T1000 (cell line): ENCODE results near the gene ANAPC5.

Experiments used
- DNase-seq: peaks from one replicate; lab custom pipeline; 2025; ENCODE audit warnings: mixed read lengths; lab: John Stamatoyannopoulos, UW

The ANAPC5 gene

DNA sequence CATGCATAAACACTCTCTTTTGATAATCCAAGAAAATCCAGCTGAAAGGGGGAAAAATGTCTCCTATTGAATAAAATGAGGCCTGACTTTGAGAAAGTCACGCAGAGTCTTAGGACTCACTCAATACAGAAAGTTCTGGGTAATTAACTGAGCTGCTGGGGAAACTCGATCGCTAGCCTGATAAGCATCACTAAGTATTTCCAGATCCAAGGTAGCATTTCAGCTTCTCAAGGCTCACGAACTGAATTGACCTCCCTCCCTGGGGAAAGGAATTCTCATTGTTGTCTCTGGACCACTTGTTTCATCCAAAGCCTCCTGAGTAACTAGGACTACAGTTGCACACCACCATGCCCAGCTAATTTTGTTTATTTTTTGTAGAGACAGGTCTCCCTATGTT is 13.8 kb upstream of the ANAPC5 start:
- no peak for DNase-seq

DNA sequence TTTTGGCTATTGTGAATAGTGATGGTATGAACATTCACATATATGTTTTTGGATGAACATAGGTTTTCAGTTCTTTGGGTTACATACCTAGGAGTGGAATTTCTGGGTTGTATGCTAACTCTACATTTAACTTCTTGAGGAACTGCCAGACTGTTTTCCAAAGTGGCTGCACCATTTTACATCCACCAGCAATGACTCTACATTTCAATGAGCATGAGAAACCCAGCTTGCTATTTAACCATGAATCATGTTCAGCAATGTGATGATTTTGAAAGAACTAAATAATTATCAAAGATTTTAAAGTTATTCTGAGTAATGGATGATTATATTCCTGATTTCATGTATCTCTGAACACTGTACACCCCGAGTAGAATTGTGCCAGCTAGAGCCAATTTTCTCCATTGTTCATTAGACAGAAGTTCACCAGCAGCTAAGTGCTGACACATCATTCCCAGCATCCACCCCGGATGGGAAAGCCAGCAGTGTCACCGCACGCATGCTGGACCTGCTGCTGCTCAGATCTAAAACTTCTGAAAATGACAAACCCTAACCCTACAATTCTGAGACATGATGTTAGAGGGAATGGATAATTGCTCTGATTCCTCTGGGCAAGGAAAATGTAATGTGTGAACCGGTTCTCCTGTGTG is 13.3 kb upstream of the ANAPC5 start:
- no peak for DNase-seq

DNA sequence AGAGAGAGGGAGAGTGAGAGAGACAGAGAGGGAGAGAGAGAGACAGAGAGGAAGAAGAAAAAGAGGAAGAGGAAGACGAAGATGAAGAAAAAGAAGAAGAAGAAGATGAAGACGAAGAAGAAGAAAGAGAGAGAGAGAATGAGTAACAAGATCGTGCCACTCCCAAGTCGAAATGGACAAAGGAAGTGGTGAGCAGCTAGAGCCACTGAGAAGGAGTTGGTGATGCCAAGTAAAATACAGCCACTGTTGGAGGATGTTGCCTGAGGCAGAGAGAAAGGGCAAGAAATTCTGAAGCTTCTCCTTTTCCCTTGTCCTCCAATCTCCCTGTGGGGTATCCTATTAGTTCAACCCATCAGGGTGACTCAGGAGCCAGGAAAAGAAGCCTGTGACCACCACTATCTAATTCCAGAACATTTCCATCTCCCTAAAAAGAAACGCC is 12.5 kb upstream of the ANAPC5 start:
- peak; percentile 39 for DNase-seq

DNA sequence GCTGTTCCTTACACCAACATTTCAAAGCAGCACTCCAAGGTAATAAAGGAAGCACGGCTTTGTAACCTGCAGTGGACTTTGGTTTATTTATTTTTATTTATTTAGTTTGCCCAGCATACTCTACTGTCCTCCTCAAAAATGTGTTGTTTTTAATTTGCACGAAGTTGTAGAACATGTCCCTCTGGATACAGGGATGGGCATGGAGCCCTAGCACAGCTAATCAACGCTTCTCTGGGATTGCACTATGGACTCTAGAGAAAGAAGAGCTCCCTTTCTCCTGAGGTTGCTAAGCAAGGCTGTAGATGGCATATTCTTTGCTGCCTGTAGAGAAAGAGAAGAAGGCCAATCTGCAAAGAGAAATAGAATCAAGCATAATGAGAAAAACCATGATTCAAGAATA is 5.9 kb upstream of the ANAPC5 start:
- DNase-seq: no peak

DNA sequence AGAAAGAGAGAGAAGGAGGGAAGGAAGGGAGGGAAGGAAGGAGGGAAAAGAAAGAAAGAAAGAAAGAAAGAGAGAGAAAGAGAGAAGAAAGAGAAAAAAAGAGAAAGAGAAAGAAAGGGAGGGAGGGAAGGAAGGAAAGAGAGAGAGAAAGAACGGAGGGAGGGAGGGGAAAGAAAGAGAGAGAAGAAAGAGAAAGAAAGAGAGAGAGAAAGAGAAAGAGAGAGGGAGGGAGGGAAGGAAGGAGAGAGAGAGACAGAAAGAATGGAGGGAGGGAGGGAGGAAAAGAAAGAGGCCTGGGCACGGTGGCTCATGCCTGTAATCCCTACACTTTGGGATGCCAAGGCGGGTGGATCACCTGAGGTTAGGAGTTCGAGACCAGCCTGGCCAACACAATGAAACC is 5.1 kb upstream of the ANAPC5 start:
- no peak for DNase-seq

DNA sequence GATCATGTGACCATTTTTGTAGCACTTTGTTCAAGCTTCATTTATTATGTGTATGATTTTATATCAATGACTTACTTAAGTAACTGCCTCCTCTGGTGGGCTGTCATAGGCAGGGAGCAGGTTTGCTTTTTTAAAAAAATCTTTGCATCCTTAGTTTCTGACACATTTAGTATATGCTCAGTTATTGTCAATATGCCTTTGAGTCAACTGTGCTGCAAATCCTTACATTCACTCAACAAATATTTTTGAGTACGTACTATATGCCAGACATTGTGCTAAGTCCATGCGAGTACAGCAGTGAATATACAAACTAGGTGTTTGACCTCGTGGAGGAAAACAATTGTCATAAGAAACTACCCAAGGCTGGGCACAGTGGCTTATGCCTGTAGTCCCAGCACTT is 4.4 kb upstream of the ANAPC5 start:
- DNase-seq: no peak

DNA sequence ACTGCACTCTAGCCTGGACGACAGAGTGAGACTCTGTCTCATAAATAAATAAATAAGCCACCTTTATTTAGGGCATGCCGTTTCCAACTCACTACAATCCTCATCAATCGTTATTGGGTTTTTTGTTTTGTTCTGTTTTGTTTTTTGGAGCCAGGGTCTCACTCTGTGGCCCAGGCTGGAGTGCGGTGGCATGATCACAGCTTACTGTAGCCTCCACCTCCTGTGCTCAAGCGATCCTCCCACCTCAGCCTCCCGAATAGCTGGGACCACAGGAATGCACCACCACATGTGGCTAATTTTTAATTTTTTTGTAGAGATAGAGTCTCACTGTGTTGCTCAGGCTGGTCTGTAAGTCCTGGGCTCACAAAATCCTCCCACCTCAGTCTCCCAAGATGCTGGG is 3.6 kb upstream of the ANAPC5 start:
- no peak for DNase-seq

DNA sequence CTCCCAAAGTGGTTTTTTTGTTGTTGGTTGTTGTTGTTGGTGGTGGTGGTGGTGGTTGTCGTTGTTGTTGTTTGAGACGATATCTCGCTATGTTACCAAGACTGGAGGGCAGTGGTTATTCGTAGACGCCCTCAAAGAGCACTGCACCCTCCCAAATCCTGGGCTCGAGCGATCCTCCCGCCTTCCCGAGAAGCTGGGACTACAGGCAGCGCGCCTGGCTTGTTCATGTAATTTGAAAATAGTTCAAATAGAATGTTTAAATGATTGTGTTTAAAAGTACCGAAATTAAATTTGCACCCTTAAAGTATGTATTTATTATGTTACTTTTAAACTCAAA is 439 bp upstream of the ANAPC5 start:
- no peak for DNase-seq

DNA sequence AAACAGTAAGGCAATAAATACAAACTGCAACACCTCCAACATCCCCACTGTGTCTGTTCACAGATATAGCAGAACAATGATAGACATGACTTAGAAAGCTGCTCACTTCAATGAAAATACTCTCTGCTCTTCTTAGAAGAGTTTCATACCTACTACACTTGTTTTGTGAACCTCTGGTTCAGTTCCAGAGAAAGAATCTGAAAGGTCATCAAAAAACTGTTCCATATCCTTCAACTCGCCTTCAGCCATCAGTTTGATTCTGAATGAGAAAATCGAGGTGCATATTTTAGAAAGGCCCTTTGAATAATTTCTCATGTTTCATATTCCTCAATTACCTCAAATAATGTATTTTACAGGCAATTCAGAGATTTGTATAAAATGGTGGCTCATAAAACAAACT is 5.5 kb downstream of the ANAPC5 start:
- no peak for DNase-seq

DNA sequence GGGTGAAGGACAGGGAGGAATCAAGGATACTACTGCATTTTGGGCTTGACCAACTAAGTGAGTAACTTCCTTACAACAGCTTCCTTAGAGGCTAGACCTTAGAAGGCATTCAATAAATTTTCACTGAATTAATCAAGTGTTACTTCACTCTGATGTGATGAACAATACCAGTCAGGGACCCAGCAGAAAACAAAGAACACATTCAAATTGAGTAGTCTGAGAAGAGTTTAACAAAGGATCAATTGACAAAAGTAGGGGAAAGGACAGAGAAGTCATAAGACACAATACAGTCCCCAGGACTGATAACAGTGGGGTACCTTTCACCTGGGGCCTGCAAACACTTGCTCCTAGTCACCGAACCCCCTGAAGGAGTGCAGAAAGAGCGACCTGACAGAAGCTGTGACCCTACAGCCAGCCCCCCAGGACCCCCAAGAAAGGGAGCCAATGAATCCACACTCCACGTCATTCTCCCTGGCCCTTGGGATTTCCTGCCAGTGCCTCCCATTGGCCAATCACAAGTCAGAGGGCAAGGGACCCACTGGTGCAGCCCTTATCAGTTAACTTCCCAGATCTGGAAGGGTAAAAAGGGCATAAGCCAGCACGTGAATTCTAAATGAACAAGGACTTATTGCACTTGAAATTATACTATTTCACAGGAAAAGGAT is 6.9 kb downstream of the ANAPC5 start:
- no peak for DNase-seq

DNA sequence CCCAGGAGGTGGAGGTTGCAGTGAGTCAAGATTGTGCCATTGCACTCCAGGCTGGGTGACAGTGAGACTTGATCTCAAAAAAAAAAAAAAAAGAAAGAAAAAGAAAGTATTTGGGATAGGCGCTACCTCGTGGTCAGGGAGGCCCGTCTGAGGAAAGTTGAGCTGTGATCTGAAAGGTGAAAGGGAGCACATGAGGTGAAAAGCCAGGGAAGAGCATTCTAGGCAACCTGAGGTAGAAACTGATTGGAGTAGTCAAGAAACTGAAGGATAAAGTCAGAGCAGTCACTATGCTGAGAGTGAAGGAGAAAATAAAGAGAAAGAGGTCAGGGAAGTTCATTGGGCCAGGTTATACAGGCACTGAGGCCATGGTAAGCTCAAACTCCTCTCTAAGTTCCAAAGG is 7.7 kb downstream of the ANAPC5 start:
- DNase-seq: no peak

DNA sequence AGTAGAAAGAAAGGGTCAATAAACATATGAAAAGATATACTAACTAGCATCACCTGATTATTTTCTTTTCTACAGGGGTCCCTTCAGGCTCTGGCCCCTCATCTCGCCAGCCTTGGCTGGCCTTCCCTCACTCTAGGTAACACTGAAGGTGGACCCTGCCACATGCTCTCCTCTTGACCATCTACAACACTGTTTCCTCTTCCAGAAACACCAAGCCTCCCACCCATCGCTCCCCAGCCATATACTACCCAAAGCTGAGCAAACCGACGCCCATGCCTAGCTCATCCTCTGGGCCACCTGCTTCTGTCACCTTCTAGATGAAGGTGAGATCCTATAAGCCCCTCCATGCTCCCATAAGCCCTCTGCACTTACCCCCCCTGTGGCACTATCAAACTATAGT is 14.8 kb downstream of the ANAPC5 start:
- DNase-seq: no peak

DNA sequence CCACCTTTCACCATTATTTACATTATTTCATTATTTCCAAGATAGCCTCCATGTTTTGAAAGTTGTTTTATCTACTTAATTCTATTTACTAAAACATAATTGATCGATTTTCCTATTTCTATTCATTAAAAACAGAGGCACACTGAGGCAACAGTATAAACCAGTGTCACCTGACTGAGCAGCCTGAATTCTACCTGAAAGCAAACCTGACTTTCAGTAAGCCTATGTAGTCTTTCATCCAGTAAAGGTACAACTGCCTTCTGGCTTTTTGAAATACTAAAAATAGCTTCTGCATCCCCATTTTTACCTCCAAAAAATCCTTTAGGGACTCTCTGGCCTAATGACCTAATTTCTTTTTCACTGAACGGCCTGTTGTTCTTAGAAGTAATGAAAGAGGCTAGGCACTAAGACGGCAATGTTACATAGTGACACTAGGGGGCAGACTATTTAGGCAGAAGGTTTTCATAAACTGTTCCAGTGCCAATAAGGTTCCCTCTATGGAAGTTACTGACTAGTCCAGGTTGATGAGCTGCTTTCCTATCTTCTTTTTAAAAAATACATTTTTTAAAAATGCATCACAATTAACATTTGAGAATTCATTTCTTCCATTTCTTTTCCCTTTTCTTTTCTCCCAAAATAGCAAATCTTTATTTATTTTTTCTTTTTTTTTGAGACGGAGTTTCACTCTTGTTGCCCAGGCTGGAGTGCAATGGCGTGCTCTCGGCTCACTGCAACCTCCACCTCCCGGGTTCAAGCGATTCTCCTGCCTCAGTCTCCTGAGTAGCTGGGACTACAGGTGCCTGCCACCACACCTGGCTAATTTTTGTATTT is 17.5 kb downstream of the ANAPC5 start:
- DNase-seq: peak; percentile 13

DNA sequence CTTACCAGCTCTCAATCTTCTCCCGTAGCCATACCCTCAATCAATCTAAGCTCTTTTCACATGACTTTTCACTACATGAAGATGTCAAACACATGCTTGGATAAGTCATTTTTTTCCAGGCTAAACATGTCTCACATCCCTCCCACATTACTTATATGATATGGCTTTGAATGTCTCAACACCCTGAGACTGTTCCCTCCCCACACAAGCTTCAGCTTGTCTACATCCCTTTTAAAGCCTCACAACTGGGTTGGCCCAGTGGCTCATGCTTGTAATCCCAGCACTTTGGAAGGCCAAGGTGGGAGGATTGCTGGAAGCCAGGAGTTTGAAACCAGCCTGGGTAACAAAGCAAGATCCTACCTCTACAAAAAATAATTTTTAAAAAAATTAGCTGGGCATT is 18.5 kb downstream of the ANAPC5 start:
- no peak for DNase-seq

DNA sequence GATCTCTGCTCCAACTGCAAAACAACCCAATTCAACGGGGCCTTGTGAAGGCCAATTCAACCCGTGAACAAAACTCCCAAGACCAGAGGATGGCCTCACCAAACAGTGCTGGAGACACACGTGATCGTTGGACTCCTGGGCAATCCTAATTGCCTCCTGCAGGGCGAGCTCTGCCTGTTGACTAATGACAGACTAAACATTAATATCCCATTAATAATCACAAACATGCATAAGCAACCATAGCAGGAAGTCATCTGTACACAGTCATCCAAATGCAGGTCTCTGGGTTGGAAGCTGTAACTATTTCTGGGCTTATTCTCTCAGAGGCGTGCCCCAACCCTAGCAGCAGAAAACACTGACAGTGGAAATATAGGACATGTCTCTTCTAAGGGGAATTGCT is 21.0 kb downstream of the ANAPC5 start:
- DNase-seq: no peak

DNA sequence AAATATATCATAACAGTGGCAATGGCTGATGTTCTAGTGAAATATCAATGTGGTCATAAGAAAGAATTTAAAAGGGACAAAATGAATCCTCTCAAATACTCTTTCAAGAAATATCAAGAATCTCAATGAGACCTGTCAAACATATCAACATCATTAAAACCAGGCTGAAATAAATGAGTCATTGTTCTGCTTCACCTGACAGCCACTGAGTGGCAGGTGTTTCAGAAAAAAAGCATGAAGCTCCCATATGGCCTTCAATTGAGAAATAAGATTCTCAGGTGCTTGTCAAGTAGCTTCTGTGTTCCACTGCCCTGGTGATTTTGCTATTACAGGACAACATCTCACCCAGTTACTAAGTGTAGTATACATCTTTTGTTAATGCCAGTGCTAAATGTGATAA is 21.5 kb downstream of the ANAPC5 start:
- DNase-seq: no peak

DNA sequence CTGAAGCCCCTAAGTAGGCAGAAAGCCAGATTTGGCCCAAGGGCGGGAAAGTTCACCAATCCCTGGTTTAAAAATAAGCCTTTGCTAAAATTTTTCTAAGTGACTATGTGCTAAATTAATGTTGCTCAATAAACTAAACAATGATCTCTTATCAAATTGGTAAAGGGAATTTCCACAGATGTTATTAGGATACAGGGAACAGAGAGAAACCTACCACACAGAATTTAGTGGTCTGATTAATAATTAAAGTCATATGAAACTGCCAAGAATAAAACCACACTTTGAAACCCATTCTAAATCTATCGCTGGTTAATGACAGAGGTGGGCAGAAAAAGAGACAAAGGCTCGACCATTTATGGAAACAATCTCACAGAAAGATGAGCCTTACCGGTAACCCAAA is 22.0 kb downstream of the ANAPC5 start:
- no peak for DNase-seq

DNA sequence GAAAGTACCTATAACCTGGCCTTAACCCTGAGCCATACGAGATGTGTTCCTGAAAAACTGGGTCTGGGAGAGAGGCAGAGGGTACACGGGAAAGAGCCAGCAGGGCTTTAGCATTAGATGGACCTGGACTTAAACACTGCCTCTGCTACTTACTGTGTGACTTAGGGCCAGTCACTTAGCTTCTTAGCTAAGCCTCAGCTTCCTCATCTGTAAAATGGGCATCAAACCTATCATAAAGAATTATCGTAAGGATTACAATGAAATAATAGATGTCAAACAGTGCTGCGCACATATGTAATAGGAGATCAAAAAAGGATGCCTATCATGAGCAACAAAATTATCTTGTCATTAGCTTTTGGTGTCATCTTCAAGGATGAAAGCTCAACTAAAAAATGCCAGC is 23.6 kb downstream of the ANAPC5 start:
- DNase-seq: no peak

DNA sequence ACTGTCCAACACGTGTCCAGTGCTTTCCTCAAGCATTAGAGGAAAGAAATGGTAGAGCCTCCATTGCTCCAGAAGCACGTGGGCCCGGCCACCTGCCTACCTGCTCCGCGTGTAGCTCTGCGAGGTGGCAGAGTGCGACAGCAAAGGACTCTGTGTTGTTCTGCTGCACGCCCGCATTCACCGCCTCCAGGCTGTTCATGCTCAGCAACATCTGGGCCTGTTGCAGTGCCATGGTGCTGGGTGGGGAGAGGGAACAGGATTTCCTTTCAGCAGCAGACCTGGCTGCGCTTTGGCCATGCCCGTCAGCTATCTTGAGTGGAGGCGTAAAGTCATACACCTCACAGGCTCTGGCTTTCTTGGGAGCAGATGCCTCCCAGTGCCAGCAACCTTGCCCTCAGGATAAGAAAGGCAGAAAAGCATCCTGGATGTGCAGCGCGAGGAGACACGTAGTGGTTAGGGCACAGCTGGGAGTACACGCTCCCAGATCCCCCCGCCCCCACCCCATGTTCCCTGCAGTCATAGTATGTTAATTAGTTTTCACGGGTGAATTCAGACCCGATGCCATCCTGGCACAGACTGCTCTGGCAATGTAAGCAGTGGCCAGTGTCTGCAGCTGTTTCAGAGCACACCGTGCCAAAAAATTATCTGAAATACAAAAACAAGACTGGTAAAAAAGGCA is 25.1 kb downstream of the ANAPC5 start:
- DNase-seq: no peak

DNA sequence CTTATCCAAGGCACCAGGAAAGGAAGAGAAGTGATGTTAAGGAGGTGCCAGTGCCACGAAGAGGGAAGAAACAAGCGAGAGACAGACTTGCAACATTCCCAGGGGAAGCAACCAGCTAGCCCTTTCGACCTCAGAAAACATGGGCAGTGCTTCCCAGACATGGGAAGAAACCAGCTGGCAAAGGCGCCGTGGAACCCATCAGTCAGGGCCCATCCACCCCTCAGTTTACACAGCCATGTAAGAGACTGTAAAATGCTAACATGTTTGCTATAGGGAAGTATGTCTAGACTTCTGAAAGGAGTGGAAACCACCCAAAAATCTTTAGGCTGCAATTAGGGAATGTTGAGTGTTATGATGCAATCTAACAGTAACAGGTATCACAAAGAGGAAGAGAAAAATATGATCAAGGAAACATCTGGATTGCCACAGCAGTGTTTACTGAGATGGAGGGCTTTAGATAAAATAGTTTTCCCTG is 26.3 kb downstream of the ANAPC5 start:
- DNase-seq: no peak

DNA sequence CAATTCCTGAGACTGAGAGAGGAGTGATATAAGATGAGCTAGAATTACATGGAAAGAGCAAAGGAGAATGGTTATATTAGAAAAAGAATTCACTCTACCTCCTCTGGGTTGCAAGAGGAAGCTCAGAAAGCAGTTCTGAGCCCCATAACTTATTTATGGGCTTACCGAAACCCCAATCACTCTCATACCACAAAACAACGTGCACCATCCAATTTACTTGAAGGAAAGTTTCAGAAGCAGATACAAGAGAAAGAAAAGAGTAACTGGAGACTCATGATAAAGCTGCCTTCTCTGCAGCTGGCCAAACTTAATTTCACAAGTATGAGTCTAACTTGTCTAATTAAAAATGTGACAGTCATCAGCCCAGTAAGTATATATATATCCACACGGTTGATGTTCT is 28.3 kb downstream of the ANAPC5 start:
- DNase-seq: no peak

DNA sequence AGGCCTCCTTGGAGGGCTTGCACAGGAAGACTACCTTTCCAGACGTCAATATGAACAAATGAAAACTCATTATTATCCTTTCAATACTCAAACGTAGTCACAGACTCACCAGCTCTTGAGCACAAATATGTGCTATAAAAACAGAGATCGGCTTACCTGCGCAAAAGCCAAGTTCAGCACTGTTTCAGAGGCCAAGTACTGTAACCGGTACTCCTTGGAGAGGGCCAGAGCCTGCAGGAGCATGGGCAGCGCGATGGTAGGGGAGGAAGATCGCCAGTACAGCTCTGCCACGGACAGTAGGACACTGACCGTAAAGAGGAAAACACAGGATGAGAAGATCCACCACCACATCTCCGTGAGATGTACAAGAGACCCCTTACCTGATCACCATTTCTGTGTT is 34.1 kb downstream of the ANAPC5 start:
- peak; percentile 65 for DNase-seq

DNA sequence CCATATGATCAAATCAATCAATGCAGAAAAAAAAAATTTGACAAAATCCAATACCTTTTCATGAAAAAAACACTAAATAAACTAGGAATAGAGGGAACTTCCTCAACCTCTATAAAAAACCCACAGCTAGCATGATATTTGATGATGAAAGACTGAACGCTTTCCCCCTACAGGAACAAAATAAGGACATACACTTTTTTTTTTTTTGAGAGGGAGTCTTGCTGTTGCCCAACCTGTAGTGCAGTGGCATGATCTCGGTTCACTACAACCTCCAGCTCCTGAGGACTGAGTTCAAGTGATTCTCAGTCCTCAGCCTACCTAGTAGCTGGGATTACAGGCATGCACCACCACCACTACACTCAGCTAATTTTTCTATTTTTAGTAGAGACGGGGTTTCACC is 37.8 kb downstream of the ANAPC5 start:
- DNase-seq: peak; percentile 26
